ENCODE data around the gene METAP1D.
A peak's percentile ranks its signal among the peaks of the same experiment; 100 is the strongest.

The METAP1D gene

DNA sequence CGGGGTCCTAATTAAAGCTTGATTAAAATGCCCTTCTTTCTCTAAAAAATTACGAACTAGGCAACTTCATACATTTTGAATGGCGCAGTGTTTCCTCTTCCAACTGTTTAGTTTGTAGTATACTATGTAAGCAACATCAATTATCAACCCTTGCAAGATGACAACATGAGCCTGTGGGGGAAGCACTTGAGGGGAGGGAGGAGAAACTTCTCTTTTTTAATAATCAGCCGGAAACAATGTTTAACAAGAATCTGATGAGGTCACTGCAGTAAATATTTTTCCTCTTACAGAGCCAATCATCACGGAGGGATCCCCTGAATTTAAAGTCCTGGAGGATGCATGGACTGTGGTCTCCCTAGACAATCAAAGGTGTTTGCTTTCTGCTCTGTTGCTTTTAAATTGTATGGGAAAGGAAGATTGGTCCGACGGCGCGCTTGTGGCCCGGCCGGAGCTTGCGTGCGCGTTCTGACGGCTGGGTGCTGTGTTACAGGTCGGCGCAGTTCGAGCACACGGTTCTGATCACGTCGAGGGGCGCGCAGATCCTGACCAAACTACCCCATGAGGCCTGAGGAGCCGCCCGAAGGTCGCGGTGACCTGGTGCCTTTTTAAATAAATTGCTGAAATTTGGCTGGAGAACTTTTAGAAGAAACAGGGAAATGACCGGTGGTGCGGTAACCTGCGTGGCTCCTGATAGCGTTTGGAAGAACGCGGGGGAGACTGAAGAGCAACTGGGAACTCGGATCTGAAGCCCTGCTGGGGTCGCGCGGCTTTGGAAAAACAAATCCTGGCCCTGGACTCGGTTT is 80.3 kb downstream of the METAP1D start:
- Histone ChIP-seq H3K27ac (no peak overlapping the region), H3K36me3 (no peaks in the 10 kb centered on the region), H3K4me1 (ENCODE audit: control insufficient read depth in 1 of 2, insufficient read depth in 1 of 2, low read depth in 1 of 2, low read length in 1 of 2) (peaks cover 42 to 48% of the 10 kb centered on the region in 2 experiments), H3K4me3 (ENCODE audit: low read depth in 1 of 2, low read length in 1 of 2) (peak overlapping the region; percentile 46 to 64), H3K27me3 (peaks cover 89% of the 10 kb centered on the region), H3K9me3 (no peaks in the 10 kb centered on the region)
- TF ChIP-seq, protein P1, sequence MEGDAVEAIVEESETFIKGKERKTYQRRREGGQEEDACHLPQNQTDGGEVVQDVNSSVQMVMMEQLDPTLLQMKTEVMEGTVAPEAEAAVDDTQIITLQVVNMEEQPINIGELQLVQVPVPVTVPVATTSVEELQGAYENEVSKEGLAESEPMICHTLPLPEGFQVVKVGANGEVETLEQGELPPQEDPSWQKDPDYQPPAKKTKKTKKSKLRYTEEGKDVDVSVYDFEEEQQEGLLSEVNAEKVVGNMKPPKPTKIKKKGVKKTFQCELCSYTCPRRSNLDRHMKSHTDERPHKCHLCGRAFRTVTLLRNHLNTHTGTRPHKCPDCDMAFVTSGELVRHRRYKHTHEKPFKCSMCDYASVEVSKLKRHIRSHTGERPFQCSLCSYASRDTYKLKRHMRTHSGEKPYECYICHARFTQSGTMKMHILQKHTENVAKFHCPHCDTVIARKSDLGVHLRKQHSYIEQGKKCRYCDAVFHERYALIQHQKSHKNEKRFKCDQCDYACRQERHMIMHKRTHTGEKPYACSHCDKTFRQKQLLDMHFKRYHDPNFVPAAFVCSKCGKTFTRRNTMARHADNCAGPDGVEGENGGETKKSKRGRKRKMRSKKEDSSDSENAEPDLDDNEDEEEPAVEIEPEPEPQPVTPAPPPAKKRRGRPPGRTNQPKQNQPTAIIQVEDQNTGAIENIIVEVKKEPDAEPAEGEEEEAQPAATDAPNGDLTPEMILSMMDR (IDR thresholded peaks at IDR 0.05) = no peak

DNA sequence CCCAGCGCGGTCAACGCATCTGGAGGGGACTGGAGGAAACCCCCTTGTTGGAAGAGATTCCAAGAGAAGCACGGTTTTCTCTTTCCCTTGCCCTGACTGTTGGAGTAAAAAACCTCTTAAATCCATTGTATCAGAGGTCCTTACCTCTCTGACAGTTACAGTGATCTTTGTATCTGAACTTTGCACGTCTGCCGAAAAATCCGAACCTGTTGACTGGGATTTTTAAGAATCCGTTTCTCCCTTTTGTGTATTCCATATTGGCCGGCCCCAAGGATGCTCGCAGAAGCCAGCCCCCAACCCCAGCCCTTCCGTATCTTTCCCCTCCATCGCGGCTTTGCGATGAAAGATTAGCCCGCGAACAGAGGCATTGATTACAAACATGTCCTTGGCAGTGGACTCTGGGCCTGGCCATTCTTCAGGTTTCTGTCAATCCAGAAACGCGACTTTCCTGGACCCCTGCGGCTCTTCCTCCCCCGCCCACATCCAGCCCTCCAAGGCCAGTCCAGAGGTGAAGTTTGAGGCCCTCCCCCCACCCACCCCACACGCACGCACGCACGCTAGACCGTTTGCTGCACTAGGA is 81.0 kb downstream of the METAP1D start:
- Histone ChIP-seq H3K27ac (no peak overlapping the region), H3K4me1 (ENCODE audit: control insufficient read depth in 1 of 2, insufficient read depth in 1 of 2, low read depth in 1 of 2, low read length in 1 of 2) (peaks cover 49 to 54% of the 10 kb centered on the region in 2 experiments), H3K36me3 (no peaks in the 10 kb centered on the region), H3K4me3 (ENCODE audit: low read depth in 1 of 2, low read length in 1 of 2) (peak overlapping the region; percentile 46 to 64), H3K9me3 (no peaks in the 10 kb centered on the region), H3K27me3 (peaks cover 96% of the 10 kb centered on the region)
- TF ChIP-seq, protein P1 (IDR thresholded peaks at IDR 0.05) = no peak

DNA sequence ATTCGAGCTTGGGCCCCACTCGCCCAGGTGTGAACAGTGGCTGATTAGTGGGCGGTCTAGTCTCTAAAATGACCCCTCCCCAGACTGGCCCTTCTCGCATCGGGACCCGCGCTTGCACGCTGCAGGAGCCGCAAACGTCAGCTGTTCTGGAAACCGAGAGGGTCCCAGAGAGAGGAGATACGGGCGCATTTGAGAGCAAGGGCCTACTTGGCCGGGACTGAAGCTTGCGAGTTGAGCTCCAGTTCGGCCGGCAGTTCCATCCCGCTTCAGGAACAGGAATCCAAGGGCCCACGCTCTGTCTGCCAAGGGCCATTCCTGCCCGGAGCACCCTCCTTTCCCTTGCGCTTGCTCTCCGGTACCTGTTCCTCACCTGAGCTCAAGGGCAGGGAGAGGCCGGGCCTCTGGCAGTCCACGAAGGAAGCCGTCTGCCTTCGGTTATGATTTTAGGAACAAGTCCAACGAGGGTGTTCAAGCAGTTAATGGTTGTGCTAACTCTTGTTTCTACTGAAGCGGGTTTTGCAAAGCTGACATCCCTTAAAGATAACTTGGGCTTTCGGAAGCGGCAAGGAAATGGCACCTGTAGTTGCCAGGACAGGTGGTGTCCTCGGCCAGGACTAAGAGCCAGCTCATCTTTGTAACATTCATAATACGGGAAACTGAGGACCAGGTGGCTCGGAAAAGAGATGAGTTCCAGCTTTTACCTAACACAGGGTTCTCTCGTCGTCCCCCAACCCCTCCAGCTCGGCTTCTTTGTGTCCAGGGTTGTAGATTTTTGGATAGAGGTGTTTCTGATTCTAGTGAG is 81.7 kb downstream of the METAP1D start:
- Histone ChIP-seq H3K36me3 (no peaks in the 10 kb centered on the region), H3K4me3 (ENCODE audit: low read depth in 1 of 2, low read length in 1 of 2) (no peak overlapping the region), H3K27me3 (peaks cover 100% of the 10 kb centered on the region), H3K27ac (no peak overlapping the region), H3K4me1 (ENCODE audit: control insufficient read depth in 1 of 2, insufficient read depth in 1 of 2, low read depth in 1 of 2, low read length in 1 of 2) (peaks cover 56 to 61% of the 10 kb centered on the region in 2 experiments), H3K9me3 (no peaks in the 10 kb centered on the region)
- TF ChIP-seq, protein P1 (IDR thresholded peaks at IDR 0.05) = no peak

DNA sequence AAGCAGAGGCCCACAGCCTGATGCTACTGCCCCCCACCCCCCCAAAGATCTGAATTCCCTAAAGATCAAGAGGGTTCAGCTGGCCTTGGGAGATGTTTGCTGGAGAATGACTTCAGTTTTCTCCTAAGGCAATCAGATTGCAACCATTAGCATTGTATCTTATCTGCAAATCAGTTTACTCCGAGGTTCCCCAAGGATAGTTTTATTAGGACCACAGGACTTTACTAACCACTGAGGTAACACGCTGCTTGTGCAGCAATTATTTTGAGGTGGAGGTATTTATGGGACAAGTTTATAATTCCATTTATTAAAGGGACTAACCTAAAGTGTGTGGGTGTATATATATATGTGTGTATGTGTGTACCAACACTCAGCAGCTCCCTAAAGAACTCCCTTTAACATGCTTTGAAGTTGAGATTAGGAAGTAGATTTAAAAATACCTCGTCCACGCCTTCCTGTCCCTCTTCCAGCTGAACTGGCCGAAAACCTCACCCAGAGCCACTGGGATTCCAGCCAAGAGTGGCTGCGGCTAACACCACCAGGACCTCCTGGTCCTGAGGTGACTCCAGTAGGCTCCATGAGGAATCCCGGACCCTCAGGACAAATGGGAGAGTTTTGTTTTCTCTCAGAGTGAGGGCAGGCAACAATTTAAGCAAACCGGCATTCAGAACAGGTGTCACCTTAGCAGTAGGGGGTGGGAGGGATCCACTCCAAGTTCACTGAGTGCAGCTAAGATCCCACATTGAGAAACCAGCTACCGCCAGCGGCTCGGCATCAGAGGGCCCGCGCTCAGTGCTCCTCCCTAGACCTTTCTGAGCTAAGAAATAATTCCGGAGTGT is 82.6 kb downstream of the METAP1D start:
- Histone ChIP-seq H3K4me1 (ENCODE audit: control insufficient read depth in 1 of 2, insufficient read depth in 1 of 2, low read depth in 1 of 2, low read length in 1 of 2) (peaks cover 65 to 70% of the 10 kb centered on the region in 2 experiments), H3K36me3 (no peaks in the 10 kb centered on the region), H3K27me3 (peaks cover 100% of the 10 kb centered on the region), H3K27ac (no peak overlapping the region), H3K9me3 (no peaks in the 10 kb centered on the region), H3K4me3 (ENCODE audit: low read depth in 1 of 2, low read length in 1 of 2) (no peak overlapping the region)
- TF ChIP-seq, protein P1 (IDR thresholded peaks at IDR 0.05) = no peak
